Measurements from ENCODE around the gene SPTBN1. TPM values are rescaled to one million over a fixed set of nuclear protein-coding genes. Genes with fewer than 3 reads are reported as not detected.

Gene SPTBN1
- total and polyA plus RNA-seq, 2 of the 13 experiments (the other 11 are each of a cell fraction or from before 2014, with no cell fraction given), result 123 to 299 TPM

DNA sequence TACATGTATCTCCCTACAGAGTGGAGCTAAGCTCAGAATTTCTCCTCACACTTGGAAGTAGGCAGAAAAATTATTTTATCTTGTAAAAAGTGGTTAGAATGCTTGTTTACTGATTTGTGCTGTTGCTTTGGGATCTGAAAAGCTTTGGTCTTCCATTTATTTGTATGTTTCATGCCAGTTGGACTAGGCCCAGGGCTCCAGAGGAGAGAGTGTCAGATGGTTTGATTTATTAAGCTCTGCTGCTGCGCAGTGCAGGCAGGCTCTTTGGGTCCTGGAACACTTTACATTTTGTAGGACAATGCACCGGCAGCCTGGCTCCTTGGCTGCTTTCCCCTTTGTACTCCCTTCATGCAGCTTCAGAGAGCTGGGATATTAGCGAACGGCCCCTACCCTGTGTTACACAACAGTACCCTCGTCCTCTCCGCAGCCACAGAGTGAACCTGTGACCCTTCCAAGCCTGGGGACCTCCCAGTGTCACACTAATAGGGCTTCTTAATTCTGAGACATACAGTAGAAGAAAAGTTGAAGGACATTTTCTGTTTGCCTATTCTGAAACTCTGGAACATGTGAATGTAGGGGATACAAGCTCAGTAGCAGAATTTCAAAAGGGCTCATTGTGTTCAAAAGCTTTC, 210.6 kb downstream of the SPTBN1 start (continued):
- no peak for TF ChIP-seq KLF12 (CRISPR knock-in tag; IDR thresholded peaks at IDR 0.05; ENCODE audit: borderline replicate concordance)
- no peak for TF ChIP-seq RAD51 (IDR thresholded peaks at IDR 0.05; ENCODE audit: borderline replicate concordance)
- no peak for TF ChIP-seq RBAK (CRISPR knock-in tag; IDR thresholded peaks at IDR 0.05)
- TF ChIP-seq, protein P1, sequence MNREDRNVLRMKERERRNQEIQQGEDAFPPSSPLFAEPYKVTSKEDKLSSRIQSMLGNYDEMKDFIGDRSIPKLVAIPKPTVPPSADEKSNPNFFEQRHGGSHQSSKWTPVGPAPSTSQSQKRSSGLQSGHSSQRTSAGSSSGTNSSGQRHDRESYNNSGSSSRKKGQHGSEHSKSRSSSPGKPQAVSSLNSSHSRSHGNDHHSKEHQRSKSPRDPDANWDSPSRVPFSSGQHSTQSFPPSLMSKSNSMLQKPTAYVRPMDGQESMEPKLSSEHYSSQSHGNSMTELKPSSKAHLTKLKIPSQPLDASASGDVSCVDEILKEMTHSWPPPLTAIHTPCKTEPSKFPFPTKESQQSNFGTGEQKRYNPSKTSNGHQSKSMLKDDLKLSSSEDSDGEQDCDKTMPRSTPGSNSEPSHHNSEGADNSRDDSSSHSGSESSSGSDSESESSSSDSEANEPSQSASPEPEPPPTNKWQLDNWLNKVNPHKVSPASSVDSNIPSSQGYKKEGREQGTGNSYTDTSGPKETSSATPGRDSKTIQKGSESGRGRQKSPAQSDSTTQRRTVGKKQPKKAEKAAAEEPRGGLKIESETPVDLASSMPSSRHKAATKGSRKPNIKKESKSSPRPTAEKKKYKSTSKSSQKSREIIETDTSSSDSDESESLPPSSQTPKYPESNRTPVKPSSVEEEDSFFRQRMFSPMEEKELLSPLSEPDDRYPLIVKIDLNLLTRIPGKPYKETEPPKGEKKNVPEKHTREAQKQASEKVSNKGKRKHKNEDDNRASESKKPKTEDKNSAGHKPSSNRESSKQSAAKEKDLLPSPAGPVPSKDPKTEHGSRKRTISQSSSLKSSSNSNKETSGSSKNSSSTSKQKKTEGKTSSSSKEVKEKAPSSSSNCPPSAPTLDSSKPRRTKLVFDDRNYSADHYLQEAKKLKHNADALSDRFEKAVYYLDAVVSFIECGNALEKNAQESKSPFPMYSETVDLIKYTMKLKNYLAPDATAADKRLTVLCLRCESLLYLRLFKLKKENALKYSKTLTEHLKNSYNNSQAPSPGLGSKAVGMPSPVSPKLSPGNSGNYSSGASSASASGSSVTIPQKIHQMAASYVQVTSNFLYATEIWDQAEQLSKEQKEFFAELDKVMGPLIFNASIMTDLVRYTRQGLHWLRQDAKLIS (CRISPR knock-in tag; IDR thresholded peaks at IDR 0.05), result no peak
- TF ChIP-seq TBX3 (IDR thresholded peaks at IDR 0.05; ENCODE audit: borderline replicate concordance), result no peak
- TF ChIP-seq RORA (CRISPR knock-in tag; IDR thresholded peaks at IDR 0.05), result no peak
- TF ChIP-seq GPN1 (CRISPR knock-in tag; IDR thresholded peaks at IDR 0.05; ENCODE audit: borderline replicate concordance), result no peak
- TF ChIP-seq POLR2G (IDR thresholded peaks at IDR 0.05; ENCODE audit: low read depth, low read length), result peak; percentile 67
- TF ChIP-seq ZNF879 (CRISPR knock-in tag; IDR thresholded peaks at IDR 0.05), result no peak
- TF ChIP-seq ZNF160 (CRISPR knock-in tag; IDR thresholded peaks at IDR 0.05), result no peak
- TF ChIP-seq MLX (CRISPR knock-in tag; IDR thresholded peaks at IDR 0.05), result 0 out of 2 replicates have a peak, but pooled peaks have one; percentile 73
- TF ChIP-seq TMF1 (CRISPR knock-in tag; IDR thresholded peaks at IDR 0.05; ENCODE audit: low read depth), result no peak
- TF ChIP-seq ZNF256 (CRISPR knock-in tag; conservative IDR thresholded peaks at IDR 0.05), result peak; percentile 39; the same call in 1 of the 2 replicates
- no peak for TF ChIP-seq ZNF562 (CRISPR knock-in tag; IDR thresholded peaks at IDR 0.05; ENCODE audit: borderline replicate concordance)
- TF ChIP-seq XRCC5 (optimal IDR thresholded peaks at IDR 0.05; ENCODE audit: low read length), result peak; percentile 64
- no peak for TF ChIP-seq ZNF776 (CRISPR knock-in tag; IDR thresholded peaks at IDR 0.05)
- no peak for TF ChIP-seq XBP1 (CRISPR knock-in tag; IDR thresholded peaks at IDR 0.05)
- no peak for TF ChIP-seq MTF2 (CRISPR knock-in tag; IDR thresholded peaks at IDR 0.05; ENCODE audit: borderline replicate concordance)
- TF ChIP-seq CBX2 (IDR thresholded peaks at IDR 0.05; ENCODE audit: low read depth, low read length), result no peak
- TF ChIP-seq CBX2 (CRISPR knock-in tag; IDR thresholded peaks at IDR 0.05; ENCODE audit: low read depth), result no peak
- TF ChIP-seq ELF4 (CRISPR knock-in tag; IDR thresholded peaks at IDR 0.05; ENCODE audit: borderline replicate concordance), result no peak
- peak; percentile 94 for TF ChIP-seq CEBPG (CRISPR knock-in tag; IDR thresholded peaks at IDR 0.05)
- TF ChIP-seq HNF4G (IDR thresholded peaks at IDR 0.05; ENCODE audit: borderline replicate concordance, low read depth, low read length), result peak; percentile 84
- peak; percentile 40; the same call in 1 of the 2 replicates for TF ChIP-seq HNF4G (CRISPR knock-in tag; IDR thresholded peaks at IDR 0.05; ENCODE audit: borderline replicate concordance, low read depth)
- TF ChIP-seq, protein P2, sequence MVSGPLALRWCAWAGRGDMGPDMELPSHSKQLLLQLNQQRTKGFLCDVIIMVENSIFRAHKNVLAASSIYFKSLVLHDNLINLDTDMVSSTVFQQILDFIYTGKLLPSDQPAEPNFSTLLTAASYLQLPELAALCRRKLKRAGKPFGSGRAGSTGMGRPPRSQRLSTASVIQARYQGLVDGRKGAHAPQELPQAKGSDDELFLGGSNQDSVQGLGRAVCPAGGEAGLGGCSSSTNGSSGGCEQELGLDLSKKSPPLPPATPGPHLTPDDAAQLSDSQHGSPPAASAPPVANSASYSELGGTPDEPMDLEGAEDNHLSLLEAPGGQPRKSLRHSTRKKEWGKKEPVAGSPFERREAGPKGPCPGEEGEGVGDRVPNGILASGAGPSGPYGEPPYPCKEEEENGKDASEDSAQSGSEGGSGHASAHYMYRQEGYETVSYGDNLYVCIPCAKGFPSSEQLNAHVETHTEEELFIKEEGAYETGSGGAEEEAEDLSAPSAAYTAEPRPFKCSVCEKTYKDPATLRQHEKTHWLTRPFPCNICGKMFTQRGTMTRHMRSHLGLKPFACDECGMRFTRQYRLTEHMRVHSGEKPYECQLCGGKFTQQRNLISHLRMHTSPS (CRISPR knock-in tag; IDR thresholded peaks at IDR 0.05; ENCODE audit: low read depth), result no peak; the same call in 1 of the 2 replicates
